Fibroblast of the aortic adventitia (primary cell): ENCODE data around the gene PROX1. TPM values are rescaled to one million over a fixed set of nuclear protein-coding genes. Genes with fewer than 3 reads are reported as not detected.

ENCODE experiments used
- DNase-seq: peaks from one replicate; pipeline ENCODE4 v3.0.0-alpha.2; 2010; ENCODE audit warnings: low read depth
- H3K4me3 ChIP-seq: 2 replicates; pipeline ENCODE4 v1.5.1; 2011; ENCODE audit warnings: low read depth, mild to moderate bottlenecking, control low read depth, low read length, moderate library complexity
- total RNA-seq: library from RNA; depleted of rRNA; stranded (reverse); fragments of >200 nt; gene quantifications from 2 replicates; pipeline ENCODE4 v1.2.3, GENCODE V29; 2012; ENCODE audit warnings: low replicate concordance
- TF ChIP-seq, protein P1 (sequence below): IDR thresholded peaks from 2 replicates; pipeline ENCODE4 v1.5.1; 2011; ENCODE audit warnings: mild to moderate bottlenecking, low read length, control low read depth, inconsistent platforms; ENCODE audit not compliant: insufficient read depth

PROX1 gene
- total RNA-seq, 1 donor, result 0.36 TPM

DNA sequence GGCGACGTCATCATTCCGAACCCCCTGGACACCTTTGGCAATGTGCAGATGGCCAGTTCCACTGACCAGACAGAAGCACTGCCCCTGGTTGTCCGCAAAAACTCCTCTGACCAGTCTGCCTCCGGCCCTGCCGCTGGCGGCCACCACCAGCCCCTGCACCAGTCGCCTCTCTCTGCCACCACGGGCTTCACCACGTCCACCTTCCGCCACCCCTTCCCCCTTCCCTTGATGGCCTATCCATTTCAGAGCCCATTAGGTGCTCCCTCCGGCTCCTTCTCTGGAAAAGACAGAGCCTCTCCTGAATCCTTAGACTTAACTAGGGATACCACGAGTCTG, 10.0 kb downstream of the PROX1 start:
- H3K4me3 ChIP-seq, result no peak overlapping the region
- DNase-seq, result no peak
- TF ChIP-seq, protein P1, sequence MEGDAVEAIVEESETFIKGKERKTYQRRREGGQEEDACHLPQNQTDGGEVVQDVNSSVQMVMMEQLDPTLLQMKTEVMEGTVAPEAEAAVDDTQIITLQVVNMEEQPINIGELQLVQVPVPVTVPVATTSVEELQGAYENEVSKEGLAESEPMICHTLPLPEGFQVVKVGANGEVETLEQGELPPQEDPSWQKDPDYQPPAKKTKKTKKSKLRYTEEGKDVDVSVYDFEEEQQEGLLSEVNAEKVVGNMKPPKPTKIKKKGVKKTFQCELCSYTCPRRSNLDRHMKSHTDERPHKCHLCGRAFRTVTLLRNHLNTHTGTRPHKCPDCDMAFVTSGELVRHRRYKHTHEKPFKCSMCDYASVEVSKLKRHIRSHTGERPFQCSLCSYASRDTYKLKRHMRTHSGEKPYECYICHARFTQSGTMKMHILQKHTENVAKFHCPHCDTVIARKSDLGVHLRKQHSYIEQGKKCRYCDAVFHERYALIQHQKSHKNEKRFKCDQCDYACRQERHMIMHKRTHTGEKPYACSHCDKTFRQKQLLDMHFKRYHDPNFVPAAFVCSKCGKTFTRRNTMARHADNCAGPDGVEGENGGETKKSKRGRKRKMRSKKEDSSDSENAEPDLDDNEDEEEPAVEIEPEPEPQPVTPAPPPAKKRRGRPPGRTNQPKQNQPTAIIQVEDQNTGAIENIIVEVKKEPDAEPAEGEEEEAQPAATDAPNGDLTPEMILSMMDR, result no peak

DNA sequence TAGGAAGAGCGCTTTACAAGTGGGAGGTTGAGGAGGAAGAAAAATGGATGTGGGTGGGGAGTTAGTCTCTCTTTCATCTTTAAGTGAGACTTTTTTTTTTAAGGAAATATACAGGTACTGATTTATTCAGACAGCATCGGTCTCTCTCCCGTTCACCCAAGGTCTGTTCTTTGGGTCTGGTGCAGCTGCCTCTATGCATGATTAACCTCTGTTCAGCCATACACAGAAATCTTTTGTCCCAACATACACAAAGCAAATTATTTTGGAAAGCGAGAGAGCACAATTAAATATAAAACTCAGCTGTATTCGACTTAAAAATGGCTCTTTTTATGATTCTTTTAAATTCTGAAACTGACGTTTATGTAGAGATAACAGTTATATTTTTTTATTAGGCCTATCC, 11.0 kb downstream of the PROX1 start:
- no peak for DNase-seq
- TF ChIP-seq, protein P1, result no peak
- H3K4me3 ChIP-seq, result no peak overlapping the region

DNA sequence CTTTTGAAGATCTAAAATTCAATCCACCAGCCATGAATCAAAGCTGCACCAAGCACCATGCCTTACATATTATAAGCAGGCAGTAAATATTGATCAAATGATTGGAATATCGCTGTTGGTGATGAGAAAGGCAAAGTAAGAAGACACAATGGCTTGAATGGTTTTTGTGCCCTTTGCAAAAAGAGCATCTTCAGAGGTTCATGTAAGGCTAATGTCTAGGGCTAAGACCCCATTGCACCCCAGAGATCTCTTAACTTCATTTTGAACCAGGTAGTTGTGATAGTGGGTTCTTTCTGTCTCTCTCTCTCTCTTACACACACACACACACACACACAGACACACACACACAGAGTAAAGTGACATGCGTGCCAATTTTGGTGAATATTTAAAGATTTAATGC, 12.0 kb downstream of the PROX1 start:
- TF ChIP-seq, protein P1, result no peak
- DNase-seq, result no peak
- no peak overlapping the region for H3K4me3 ChIP-seq

DNA sequence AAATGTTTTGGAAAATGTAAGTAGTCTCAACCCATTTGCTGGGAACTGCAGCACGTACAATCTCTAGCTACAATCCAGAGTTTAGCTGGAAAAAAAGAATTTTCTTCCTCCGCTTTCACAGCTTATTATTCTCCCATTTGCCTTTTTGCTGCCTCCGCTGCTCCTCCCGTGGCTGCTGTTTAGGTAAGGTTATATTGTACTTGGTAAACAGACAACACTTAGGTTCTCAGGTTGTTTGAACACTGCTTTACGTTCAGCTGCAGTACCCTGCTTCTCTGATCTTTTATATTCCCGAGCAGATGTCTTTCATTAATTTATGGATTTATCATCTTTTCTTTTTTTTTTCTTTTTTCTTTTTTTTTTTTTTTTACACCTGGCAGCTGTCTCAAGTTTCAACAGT, 14.3 kb downstream of the PROX1 start:
- DNase-seq, result no peak
- TF ChIP-seq, protein P1, result no peak
- H3K4me3 ChIP-seq, result no peak overlapping the region

DNA sequence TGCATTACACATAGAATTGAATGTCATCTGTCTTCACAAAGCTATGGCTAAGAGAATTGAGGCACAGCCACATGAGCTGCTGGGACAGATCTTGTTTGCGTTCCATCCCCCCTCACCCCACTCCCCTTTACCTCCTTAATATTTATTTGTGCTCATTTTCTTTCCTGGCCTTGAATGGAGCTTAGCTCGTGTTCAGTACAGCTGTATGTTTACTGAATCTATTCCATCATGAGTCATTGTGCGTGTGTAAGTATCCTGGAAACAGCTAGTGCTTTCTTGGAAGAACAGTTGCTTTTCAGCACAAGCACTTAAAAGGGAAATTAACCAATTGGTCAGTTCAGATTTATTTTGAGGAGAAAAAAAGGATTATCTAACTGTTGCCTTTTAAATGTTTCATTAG, 14.7 kb downstream of the PROX1 start:
- TF ChIP-seq, protein P1, result no peak

DNA sequence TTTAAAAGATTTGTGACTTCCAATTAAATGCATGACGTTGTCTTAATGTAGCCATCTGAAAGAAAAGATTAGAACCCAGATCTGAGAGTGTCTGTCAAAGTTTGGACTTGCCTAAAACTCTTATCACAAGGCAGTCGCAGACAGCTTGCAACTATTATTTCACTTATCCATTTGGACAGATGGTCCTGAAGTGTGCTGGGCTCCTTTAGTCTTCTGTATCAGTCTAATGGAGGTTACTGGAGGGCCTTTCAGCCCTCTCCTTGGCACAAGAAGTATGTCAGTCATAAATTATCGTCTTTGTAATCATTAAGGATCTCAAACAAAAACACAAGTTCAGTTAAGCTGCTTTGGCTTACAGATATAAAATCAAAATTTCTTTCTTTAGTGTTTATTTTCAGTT, 15.5 kb downstream of the PROX1 start:
- H3K4me3 ChIP-seq, result no peak overlapping the region
- TF ChIP-seq, protein P1, result no peak
- DNase-seq, result no peak

More for the DNA sequence above, 14.7 kb downstream of the PROX1 start:
- no peak overlapping the region for H3K4me3 ChIP-seq
- peak; percentile 33 for DNase-seq

DNA sequence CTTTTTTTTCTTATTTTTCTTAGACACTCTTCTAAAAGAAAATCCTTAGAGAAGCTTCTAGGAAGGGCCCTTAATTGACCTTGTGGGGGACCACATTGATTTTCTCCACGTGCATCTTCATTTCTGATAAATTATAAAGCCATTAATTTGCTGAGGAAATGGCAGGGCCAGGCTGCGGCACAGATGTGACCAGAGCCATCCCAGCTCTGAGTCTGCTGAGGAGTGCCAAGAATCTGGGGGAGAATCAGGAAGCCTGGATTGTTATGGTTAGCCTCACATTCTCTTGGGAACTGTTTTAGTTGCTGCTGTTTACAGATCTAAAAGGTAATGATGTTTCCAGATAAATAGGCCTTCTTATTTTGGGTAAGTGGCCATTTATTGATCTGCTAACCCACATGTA, 16.2 kb downstream of the PROX1 start:
- TF ChIP-seq, protein P1, result no peak
- H3K4me3 ChIP-seq, result no peak overlapping the region
- no peak for DNase-seq
